Transverse colon (tissue), 4 donors: Measurements from ENCODE around the gene DHCR24.

Experiments
- EP300 ChIP-seq: sonication (generic); formaldehyde crosslinking; IDR thresholded peaks from one replicate; pipeline ENCODE4 v1.6.1; 2017; ENCODE audit warnings: antibody characterized with exemption, low read depth
- POLR2A ChIP-seq: fragments of 450-650 bp; IDR thresholded peaks from one replicate; pipeline ENCODE4 v1.6.1; 2016; ENCODE audit warnings: antibody characterized with exemption, mild to moderate bottlenecking, moderate library complexity
- POLR2AphosphoS5 ChIP-seq, 3 donors: sonication (generic); formaldehyde crosslinking; IDR thresholded peaks; one replicate each; pipeline ENCODE4 v1.6.1; 2016; ENCODE audit warnings: antibody characterized with exemption in 3 of 3
- TF ChIP-seq, protein P1 (sequence below), 5 experiments: fragments of 200-600 bp in 3 of 5; fragments of 450-650 bp in 2 of 5; sonication (generic) in 3 of 5; IDR thresholded peaks; 1 replicate in 2 of 5; 2 replicates in 3 of 5; pipeline ENCODE4 v1.5.1; 2016 to 2017; ENCODE audit warnings: antibody characterized with exemption in 5 of 5, inconsistent platforms in 3 of 5, mild to moderate bottlenecking in 2 of 5, moderate library complexity in 1 of 5

DNA sequence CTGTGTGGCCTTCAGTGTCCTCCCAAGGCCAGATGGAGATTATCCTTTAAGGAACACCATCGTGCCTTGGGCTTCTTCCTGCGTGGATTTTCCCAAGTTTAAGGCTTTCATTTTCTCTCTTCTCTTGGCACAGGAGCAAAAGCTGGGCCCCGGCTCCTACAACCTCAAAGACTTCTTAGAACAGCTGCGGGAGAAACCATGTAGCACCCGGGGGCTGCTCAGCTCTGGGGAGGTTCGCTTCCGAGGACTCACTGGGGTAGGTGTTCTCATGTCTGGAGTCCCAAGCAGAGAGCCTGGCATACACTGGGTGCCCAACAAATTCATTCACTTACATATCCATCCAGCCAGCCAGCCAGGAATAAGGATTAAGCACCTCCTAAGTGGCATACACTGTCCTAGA lies 79.2 kb downstream of the DHCR24 start:
- TF ChIP-seq, protein P1, sequence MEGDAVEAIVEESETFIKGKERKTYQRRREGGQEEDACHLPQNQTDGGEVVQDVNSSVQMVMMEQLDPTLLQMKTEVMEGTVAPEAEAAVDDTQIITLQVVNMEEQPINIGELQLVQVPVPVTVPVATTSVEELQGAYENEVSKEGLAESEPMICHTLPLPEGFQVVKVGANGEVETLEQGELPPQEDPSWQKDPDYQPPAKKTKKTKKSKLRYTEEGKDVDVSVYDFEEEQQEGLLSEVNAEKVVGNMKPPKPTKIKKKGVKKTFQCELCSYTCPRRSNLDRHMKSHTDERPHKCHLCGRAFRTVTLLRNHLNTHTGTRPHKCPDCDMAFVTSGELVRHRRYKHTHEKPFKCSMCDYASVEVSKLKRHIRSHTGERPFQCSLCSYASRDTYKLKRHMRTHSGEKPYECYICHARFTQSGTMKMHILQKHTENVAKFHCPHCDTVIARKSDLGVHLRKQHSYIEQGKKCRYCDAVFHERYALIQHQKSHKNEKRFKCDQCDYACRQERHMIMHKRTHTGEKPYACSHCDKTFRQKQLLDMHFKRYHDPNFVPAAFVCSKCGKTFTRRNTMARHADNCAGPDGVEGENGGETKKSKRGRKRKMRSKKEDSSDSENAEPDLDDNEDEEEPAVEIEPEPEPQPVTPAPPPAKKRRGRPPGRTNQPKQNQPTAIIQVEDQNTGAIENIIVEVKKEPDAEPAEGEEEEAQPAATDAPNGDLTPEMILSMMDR (IDR thresholded peaks at IDR 0.05) = no peak
- TF ChIP-seq POLR2A = no peak
- TF ChIP-seq EP300 = no peak
- TF ChIP-seq POLR2AphosphoS5 (IDR thresholded peaks at IDR 0.05) = no peak
